GM12873 (cell line): ENCODE measurements around the gene FADS3.

Experiments used
- TF ChIP-seq, protein P1 (sequence below): IDR thresholded peaks from 2 replicates; pipeline ENCODE4 v1.5.1; 2012; ENCODE audit warnings: low read depth, mild to moderate bottlenecking, moderate library complexity, low read length, control low read depth; ENCODE audit not compliant: insufficient read depth; ENCODE audit errors: missing control alignments

Gene FADS3

DNA sequence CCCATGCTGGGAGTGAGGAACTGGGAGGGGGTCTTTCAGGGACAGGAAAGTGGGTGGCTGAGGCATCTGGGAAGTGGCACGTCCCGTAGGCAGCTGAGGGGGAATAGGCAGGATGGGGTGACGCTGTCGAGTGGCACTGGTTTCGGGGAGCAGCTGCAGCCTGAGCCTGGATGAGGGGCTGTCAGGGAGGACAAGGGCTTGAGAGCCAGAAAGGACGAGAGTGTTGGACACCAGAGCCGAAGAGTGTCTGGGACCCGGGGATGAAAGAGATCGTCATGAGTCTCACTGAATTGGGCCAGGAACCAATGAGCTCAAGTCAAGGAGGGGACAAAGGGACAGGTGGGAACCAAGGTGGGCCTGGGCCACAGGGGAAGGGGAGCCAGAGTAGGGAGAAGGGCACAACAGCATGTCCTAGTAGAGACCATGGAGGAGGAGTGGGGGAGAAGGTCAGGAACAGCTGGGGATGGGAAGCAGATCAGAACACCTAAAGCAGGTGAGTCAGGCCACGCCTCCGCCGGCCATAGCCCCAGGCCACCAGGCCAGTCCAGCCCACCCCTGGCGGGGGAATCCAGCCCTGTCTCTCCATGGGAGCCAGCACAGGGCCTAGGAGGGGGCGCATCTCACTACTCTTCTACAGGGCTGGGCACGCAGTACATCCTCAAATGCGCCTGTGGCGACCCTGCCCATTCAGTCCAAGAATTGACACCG lies 21.8 kb upstream of the FADS3 start:
- TF ChIP-seq, protein P1, sequence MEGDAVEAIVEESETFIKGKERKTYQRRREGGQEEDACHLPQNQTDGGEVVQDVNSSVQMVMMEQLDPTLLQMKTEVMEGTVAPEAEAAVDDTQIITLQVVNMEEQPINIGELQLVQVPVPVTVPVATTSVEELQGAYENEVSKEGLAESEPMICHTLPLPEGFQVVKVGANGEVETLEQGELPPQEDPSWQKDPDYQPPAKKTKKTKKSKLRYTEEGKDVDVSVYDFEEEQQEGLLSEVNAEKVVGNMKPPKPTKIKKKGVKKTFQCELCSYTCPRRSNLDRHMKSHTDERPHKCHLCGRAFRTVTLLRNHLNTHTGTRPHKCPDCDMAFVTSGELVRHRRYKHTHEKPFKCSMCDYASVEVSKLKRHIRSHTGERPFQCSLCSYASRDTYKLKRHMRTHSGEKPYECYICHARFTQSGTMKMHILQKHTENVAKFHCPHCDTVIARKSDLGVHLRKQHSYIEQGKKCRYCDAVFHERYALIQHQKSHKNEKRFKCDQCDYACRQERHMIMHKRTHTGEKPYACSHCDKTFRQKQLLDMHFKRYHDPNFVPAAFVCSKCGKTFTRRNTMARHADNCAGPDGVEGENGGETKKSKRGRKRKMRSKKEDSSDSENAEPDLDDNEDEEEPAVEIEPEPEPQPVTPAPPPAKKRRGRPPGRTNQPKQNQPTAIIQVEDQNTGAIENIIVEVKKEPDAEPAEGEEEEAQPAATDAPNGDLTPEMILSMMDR = no peak

DNA sequence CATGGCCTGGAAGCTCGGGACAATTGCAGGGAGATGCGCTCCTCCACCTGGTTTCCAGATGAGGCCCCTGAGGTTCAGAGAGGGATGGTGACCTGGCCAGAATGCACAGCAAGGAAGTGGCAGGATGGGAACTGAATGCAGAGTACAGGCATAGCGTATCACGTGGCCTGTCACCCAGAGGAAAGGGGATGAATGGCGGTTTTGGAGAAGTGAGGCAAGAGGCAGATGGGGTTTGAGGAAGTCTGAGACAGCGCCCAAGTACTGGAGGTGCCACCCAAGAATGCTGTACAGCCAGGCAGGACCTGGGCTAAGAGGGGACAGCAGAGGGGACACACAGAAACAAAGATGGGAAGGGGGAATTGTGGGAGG lies 21.2 kb upstream of the FADS3 start:
- TF ChIP-seq, protein P1 = no peak

DNA sequence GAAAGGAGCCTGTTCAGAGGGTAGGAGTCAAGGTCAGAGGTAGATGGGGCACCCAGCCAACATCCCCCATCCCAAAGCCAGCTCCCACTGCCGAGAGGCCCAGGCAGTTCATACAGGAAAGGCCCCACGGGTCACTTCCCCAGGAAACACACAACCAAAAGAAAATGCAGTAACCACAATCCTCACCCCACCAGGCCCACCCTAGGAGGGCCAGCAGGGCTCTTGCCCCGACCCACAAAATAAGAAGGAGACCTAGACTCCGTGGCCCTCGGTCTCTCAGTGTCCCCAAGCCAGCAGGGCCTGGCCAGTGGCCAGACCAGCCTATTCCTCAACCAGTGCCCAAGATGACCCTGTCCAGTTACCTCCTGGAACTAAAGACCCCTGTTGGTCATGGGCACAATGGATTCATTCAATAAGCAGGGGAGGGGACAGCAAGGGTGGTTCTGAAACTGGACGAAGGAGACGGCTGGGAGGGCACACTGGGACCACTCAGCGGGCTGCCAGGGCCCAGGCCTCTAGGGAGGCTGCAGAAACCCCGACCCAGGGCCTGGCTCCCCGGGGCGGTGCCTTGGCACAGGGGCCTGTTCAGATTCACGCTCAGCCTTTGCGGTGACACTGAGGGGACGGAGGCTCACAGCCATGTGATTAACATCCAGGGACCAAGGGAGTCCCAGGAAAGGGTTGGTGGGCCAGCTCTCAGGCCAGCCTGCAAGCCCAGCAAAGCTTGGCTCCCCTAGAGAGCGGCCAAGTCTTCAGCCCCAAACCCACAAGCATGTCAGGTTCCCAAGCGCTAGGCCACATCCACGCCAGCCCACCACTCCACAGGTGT lies 20.6 kb upstream of the FADS3 start:
- TF ChIP-seq, protein P1 = no peak

DNA sequence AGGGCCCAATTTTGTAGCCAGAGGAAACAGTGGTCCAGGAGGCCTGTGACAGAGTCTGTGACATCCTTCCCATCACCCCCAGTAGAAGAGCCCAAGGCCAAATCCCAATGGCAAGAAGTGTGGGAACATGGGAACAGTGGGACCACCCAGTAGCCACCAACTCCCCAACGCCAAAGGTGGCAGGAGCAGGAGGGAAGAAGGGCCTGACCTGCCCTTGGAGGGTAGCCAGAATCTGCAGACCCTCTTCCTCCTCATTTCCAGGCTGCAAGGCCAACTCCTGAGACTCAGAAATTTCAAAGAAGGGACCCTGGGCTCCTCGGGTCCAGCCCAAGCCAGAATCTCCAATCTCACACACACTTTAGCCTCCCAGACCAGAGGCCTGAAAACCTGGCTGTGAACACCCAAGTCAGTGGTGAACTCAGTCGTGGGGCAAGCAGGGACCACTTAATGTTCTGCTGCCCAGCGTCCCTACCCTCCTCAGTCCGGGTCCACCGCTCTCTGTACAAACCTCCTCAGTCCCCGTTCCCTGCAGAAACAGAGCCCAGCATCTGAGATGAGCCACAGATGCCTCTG lies 19.9 kb upstream of the FADS3 start:
- TF ChIP-seq, protein P1 = no peak

DNA sequence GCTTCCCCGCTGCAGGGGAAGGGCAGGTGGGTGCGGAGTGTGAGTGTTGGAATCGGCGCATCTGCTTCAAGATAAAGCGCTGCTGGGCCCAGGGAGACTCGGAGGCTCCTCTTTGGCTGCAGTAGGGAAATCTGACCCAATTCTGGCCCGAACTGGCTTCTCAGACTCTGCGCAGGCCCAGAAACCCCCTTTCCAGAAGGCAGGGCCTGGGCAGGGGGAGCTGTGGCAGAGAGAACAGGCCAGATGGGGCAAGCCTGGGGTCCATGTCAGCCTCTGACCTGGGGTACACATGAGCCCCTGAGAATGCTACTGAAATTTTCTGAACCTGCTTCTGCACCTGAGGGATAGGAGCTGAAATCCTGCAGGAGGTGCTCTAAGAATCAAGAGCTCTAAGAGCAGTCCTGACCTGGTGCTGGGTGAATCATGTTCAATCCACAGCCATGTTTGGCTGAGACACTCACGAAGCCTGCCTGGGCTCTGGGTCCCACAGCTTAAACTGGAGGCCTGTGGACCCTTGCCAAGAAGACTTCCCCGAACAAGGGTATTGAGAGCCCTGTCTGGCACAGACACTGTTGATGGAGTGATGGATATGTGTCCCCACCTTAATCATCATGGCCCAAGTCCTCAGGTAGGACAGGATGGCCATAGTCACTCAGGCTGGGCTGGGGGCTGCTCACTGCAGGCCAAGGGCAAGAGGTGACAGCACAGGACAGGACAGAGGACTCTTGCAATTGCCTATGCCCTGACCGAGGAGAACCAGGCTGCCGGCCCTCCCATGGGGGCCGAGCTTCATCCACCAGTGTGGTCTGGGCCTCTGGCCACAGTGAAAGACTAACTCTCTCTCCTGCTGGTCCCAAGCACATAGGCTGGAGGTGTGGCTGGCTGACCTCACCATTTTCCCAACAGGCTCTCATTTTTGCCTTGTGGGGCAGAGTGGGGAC lies 19.1 kb upstream of the FADS3 start:
- TF ChIP-seq, protein P1 = no peak

DNA sequence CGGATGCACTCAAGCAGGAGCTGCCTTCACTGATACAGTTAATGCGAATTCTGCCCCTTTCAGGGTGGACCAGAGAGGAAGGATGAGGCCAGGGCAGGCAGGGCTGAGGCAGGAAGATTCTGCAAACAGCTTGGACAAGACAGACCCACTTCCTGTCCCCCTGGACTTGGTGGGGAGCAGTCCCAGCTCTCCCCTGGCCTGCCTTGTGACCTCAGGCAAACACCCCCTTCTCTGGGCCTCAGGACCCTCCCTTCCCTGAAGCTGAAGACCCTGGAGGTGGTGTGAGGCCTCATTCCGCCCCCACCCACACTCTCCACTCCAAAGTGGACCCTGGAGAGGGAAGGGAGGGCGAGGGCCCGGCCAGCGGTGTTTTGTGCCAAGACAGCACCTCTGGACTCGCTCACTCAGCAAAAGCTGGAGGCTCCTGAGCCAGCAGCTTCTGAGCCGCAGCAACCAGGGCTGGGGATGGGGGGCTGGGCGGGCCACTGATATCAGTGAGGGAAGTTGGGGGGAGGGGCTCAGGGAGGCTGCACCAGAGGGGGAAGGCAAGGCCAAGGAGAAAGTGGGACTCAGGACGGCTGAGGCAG lies 17.5 kb upstream of the FADS3 start:
- TF ChIP-seq, protein P1 = no peak
